ENCODE measurements around the gene RMC1. TPM values are rescaled to one million over a fixed set of nuclear protein-coding genes. Genes with fewer than 3 reads are reported as not detected.

RMC1 gene
- total RNA-seq, 2 experiments from 2014 or later = 26.1 to 28.5 TPM

DNA sequence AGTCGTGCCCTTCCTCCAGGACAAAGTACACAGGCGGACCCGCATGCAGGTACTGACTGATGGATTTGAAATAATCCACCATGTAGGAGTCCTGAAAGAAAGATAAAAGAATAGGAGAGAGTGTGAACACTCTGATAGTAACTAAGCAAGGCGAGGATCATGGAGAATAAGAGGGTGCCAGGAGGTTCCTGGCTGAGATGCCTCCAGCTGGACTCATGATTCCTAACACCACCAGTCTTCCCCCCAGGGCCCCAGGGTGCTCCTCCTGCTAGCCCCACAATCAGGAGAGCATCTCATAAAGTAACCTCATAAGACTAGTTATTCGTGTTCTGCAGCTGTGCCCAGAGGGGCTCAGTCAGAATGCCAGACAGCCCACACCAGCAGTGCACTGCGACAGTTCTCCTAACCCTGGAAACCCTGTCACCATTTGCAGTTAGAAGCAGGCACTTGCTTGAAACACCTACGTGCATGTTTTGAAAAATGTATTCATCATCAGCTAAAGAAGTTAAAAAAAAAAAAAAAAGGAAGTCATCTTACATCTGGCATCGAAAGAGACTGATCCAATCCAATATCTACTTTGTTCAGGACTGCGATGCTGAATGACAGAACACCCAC is 36.7 kb downstream of the RMC1 start:
- ChIA-PET POLR2A (interaction anchor here (2.0 kb wide), 1 partner anchor 45 kb away, joined by 6 read pairs; no protein-coding TSS in a partner anchor), CTCF (interaction anchor here (0.7 to 2.4 kb wide), 4 partner anchors 24 to 379 kb away, joined by 3 to 13 read pairs (median 4); no protein-coding TSS in a partner anchor)
- ATAC-seq = no peak
- Mint-ChIP-seq H3K4me3 (no peak overlapping the region), H3K36me3 (ENCODE audit: low read depth) (peaks cover 55% of the 10 kb centered on the region), H3K4me1 (ENCODE audit: low read depth) (peaks cover 28% of the 10 kb centered on the region), H3K27ac (peak overlapping the region; percentile 44), H3K9me3 (no peaks in the 10 kb centered on the region), H3K27me3 (no peaks in the 10 kb centered on the region)
- no peak for TF ChIP-seq CTCF (IDR thresholded peaks at IDR 0.05)
- DNase-seq = no peak
- intact Hi-C loops (cut with micrococcal nuclease) = no loop called here

DNA sequence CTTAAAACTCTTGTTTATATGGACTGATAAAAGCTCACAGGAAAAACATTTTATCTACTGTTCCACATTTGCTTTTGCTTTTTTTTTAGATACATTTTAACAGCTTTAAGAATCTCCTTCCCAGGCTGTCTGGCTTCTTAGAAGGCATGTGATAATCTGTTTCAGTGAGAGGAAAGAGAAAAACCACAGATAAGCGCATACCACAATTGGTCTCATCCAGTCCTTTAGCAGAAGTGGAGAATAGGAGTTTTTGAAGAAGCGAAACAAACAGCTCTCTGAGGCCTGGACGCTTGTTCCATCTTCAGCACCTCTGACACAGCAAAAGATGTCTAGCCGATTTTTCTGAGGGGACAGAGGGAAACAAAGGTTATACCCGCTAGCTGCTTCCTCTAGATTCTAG is 37.6 kb downstream of the RMC1 start:
- POLR2A ChIA-PET = no interaction called here
- Mint-ChIP-seq H3K36me3 (ENCODE audit: low read depth) (peaks cover 50% of the 10 kb centered on the region), H3K4me1 (ENCODE audit: low read depth) (peaks cover 28% of the 10 kb centered on the region), H3K27me3 (no peaks in the 10 kb centered on the region), H3K9me3 (no peaks in the 10 kb centered on the region), H3K4me3 (no peak overlapping the region), H3K27ac (peak overlapping the region; percentile 44)
- peak; percentile 66 for ATAC-seq
- peak; percentile 13 for DNase-seq
- TF ChIP-seq CTCF (IDR thresholded peaks at IDR 0.05) = no peak
- CTCF ChIA-PET = interaction anchor here (0.7 to 2.4 kb wide), 4 partner anchors 24 to 378 kb away, joined by 3 to 13 read pairs (median 4); no protein-coding TSS in a partner anchor
- intact Hi-C loops (cut with micrococcal nuclease) = no loop called here

DNA sequence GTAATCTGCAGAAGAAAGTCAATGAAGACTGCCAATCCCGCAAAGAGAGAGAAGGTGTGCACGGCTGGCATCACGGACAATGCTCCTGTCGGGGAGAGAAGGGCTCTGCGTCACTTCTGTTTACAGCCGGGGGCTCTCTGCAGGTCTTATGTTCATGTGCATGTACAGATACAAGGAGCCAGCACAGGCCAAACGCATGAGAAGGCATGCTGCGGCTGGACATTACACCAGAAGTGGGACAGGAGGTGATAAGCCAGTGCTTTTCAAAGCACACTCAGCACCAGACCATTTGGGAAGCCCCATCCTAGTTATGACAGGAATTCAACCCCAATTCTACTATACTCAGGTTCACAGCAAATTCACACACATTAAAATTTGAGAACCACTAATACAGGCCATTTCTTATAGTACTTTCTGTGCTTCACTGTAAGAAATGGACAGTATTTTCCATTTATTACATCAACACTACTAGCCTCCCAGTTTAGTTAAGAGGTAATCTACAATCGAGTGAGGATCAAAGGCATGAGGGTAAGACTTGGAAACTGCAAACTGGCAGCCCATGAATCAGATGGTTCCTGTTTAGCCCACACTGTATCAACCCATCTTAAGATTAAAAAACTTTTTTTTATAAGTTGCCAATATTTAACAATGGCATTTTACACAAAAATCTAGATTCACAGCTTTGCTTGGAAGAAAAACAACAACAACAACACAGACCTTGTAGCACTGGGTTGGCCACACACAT is 38.2 kb downstream of the RMC1 start:
- Mint-ChIP-seq H3K4me3 (no peak overlapping the region), H3K4me1 (ENCODE audit: low read depth) (peaks cover 31% of the 10 kb centered on the region), H3K36me3 (ENCODE audit: low read depth) (peaks cover 46% of the 10 kb centered on the region), H3K27ac (peak overlapping the region; percentile 44), H3K27me3 (no peaks in the 10 kb centered on the region), H3K9me3 (no peaks in the 10 kb centered on the region)
- no peak for TF ChIP-seq CTCF (IDR thresholded peaks at IDR 0.05)
- ChIA-PET CTCF (interaction anchor here (1.1 to 2.4 kb wide), 3 partner anchors 25 to 162 kb away, joined by 4 to 13 read pairs (median 7); no protein-coding TSS in a partner anchor), POLR2A (no interaction called here)
- intact Hi-C loops (cut with micrococcal nuclease) = no loop called here
- no peak for DNase-seq
- peak; percentile 41 for ATAC-seq

DNA sequence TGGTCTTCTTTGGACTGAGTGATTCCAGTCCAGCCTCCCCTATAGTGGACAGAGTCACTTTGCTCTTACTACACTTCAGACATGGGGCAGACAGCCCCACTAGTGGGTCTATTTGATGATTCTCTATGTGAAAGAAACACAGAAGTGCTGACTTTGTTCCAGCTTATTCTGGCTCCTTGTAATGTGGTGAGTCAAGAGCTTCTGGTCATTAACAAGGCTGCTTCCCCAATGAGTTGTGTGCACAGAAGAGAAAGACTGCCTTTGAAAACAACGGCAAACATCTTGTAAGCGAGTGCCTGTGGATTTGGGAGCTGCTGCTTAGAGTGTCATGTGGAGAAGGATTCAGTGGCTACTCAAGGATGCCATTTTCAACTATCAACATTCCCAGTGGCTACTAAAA is 39.1 kb downstream of the RMC1 start:
- TF ChIP-seq CTCF (IDR thresholded peaks at IDR 0.05) = no peak
- Mint-ChIP-seq H3K36me3 (ENCODE audit: low read depth) (peaks cover 45% of the 10 kb centered on the region), H3K27me3 (no peaks in the 10 kb centered on the region), H3K27ac (no peak overlapping the region), H3K4me1 (ENCODE audit: low read depth) (peaks cover 32% of the 10 kb centered on the region), H3K9me3 (no peaks in the 10 kb centered on the region), H3K4me3 (no peak overlapping the region)
- intact Hi-C loops (cut with micrococcal nuclease) = no loop called here
- ChIA-PET POLR2A (no interaction called here), CTCF (interaction anchor here (2.4 kb wide), 1 partner anchor 161 kb away, joined by 7 read pairs; no protein-coding TSS in a partner anchor)
- DNase-seq (no peak), ATAC-seq (no peak)
